ENCODE results near the gene TASL.
"Not testable (repeated sequence)": the region's sequence is repeated elsewhere in the genome, so short reads cannot be mapped to it uniquely, and the experiment has no call there.

TASL gene

DNA sequence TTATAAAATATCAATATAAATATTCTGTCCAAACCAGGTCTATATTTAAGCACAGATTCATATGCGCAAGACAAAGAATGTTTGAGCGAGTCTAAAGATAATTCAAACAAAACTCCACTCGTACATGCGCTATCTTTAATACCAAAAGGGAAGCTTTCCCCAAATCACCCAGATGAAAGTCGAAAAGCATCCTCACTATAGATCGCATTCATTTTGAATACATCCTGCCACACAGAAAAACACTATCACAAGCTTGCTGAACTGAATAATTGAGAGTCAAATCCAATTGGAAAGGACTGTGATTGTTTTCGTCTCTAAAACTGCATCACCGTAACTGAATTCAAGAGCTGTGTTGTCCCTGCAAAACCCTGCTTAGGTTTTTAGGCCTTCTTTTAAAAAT is 685 bp downstream of the TASL start:
- no peak for DNase-seq (ENCODE audit: low read depth in 2 of 2)

DNA sequence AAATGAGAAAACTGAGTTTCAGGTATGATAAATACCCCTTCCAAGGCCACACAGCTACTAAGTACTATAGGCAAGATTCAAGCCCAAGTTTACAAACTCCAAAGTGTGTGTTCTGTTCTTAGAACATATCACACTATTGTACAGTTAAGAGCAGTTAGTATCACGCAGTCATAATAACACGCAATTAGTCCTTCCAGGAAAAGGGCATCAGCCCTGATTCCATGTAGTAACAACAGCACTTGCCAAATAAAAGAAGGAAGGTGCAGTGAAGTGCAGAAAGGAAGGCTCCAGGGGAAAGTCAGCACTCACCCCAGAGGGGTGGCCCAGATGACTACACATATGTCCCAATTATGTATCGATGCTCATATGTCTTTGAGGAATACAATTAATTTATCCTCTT is 4.4 kb downstream of the TASL start:
- no peak for DNase-seq (ENCODE audit: low read depth in 2 of 2)

GRCh38 chrX:30572678-30573077 is 4.9 kb downstream of the TASL start:
- DNase-seq (ENCODE audit: low read depth in 2 of 2): no peak

- DNase-seq (ENCODE audit: low read depth in 2 of 2): no peak
Measured at GRCh38 chrX:30572004-30572403, 5.6 kb downstream of the TASL start.

DNA sequence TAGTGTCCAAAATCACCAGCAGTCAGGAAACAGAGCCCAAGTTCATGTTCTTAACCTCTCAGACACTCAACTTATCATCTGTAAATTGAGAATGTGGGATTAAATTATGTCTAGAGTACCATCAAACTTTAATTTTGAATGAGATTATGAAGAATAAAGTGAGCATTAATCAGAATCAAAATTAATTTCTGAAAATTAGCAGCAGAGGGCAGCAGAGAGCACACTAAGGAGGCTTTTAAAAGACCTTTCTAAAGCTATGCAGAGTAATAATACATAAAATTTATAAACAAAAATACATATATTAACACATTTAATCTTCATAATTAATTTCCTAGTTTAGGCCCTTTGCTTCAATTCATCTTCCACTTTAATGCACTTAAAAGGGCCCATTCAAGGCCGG is 7.1 kb downstream of the TASL start:
- DNase-seq (ENCODE audit: low read depth in 2 of 2): no peak

GRCh38 chrX:30568136-30568535 is 9.4 kb downstream of the TASL start:
- no peak for DNase-seq (ENCODE audit: low read depth in 2 of 2)

DNA sequence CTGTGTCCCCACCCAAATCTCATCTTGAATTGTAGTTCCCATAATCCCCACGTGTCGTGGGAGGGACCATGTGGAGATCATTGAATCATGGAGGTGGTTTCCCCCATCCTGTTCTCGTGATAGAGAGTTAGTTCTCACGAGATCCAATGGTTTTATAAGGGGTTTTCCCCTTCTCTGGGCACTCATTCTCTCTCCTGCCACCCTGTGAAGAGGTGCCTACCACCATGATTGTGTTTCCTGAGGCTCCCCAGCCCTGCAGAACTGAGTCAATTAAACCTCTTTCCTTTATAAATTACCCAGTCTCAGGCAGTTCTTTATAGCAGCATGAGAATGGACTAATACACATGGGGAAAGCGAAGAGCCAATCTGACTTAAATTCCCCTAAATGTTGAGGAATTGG is 14.5 kb downstream of the TASL start:
- not testable (repeated sequence) for DNase-seq (ENCODE audit: low read depth in 2 of 2)

DNA sequence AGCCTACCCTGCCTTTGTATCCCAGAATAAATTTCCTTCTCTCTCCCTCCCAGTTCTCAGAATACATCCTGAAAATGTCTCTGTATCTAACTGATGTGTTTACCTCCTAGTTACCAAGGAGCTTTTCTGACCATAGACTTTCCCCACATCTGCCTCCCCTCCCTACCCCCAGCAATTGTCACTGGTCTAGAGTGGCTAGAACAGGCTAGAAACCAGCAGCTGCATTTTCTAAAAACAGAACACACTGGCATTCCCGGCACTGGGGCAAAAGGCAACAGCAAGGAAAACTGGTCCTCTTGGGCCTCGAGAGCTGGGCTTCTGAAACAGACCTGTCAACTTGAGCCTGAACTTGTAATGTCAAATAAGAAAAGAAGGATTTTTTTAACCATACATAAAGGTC is 16.4 kb downstream of the TASL start:
- DNase-seq (ENCODE audit: low read depth in 2 of 2): no peak

- no peak for DNase-seq (ENCODE audit: low read depth in 2 of 2)
Measured at GRCh38 chrX:30538271-30538670, 39.3 kb downstream of the TASL start.

DNA sequence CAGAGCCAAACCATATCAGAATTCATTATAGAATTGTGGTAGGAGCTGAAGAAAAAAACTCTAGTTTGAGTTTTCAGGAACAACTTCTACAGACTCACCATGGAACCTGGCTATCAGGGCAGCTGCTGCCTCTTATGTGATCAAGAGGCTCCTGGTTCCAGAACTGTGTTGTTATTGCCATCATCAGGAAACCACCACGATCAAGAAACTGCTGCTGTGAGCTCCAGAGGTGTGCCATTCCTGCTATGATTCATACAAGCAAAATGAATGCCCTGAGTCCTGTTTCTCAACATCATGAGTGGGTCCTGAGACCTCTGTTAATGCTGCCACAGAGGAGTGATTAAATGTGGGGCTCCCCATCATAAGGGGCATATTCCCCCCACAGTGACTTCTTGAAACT is 43.7 kb downstream of the TASL start:
- DNase-seq (ENCODE audit: low read depth in 2 of 2): no peak

DNA sequence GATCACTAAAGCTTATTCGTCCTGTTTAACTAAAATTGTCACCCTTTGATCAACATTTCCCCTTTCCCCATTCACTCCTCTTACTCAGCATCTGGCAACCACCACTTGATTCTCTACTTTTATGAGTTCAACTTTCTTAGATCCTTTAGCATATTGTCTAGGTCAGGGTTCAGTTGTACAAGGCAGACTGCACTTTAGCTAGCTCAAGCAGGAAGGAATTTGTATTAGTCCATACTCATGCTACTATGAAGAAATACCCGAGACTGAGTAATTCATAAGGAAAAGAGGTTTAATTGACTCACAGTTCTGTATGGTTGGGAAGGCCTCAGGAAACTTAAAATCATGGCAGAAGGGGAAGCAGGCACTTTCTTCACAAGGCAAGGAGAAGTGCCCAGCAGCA is 44.3 kb downstream of the TASL start:
- DNase-seq (ENCODE audit: low read depth in 2 of 2): no peak

DNA sequence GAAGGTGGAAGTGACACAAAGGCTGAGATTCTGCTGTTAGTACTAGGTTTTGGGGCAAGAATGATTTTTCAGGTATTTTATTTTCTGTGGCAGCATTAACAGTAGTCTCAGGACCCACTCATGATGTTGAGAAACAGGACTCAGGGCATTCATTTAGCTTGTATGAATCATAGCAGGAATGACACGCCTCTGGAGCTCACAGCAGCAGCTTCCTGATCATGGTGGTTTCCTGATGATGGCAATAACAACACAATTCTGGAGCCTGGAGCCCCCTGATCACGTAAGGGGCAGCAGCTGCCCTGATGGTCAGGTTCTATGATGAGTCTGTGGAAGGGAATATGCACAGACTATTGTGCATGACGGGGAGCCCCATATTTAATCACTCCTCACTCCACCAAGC is 47.0 kb downstream of the TASL start:
- no peak for DNase-seq (ENCODE audit: low read depth in 2 of 2)

DNA sequence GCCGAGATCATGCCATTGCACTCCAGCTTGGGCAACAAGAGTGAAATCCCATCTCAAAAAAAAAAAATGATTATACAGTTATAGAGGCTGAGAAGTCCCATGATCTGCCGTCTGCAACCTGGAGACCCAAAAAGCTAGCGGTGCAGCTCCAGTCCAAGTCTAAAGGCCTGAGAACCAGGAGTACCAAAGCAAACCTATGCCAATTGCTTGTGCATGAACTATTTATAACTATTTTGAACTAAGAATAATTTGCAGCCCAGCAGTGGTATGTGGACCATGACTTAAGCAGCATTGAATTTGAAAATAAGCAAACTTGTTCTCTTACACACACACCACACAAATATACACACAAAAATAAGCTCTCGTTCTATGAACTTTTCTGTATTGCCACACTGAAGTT is 51.8 kb downstream of the TASL start:
- no peak for DNase-seq (ENCODE audit: low read depth in 2 of 2)

GRCh38 chrX:30521440-30522182 is 56.0 kb downstream of the TASL start:
- no peak for DNase-seq (ENCODE audit: low read depth in 2 of 2)

DNA sequence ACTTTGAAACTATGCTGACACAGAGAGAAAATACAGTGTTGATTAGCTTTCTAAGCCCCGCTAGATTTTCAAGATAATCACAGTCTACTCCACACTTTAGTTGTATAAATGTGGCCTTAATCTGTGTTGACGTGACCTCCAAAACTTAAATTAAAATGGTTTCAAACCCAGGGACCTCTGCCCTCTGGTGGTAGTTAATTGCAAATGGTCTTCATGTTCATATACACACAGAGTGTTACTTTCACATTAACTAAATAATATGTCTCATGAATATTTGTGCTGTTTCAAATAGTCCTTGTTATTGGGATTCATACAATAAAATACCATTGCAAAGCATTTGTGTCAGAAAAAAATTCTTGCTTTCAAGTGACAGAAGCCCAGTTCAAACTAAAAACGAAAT is 64.3 kb downstream of the TASL start:
- DNase-seq (ENCODE audit: low read depth in 2 of 2): no peak

Data from stimulated activated CD4-positive, alpha-beta T cell treated with anti-CD3 and anti-CD28 coated beads, Interleukin-15, amount 100 ng/mL, for 48 hours (primary cell).